Hematopoietic multipotent progenitor cell treated with erythropoietin and hydrocortisone succinate and interleukin-3 and kit ligand, for 6 days (in vitro differentiated cells): Measurements from ENCODE around the gene TMEM170A.
"Not testable (repeated sequence)": the region's sequence is repeated elsewhere in the genome, so short reads cannot be mapped to it uniquely, and the experiment has no call there.

ENCODE experiments used
- DNase-seq: peaks from one replicate; pipeline ENCODE4 v3.0.0-alpha.2; 2015

Gene TMEM170A

DNA sequence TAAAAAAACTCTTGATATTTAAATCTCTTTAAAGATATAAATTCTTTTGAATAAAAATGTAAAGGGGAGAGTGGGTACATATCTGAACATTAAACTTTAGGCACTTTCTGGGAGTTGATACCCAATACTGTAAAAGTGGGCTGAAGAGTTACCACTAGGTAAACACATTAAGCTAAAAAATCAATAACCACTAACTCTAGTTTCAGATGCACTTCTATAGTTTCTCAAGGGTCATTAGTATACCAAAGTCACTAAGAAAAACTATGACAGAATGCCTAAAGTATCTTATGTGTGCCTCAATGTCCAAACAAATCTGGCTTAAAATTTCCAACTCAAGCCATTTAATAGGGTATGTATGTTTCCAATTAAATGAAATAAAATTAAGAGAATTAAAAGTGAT is 18.1 kb downstream of the TMEM170A start:
- DNase-seq = no peak

DNA sequence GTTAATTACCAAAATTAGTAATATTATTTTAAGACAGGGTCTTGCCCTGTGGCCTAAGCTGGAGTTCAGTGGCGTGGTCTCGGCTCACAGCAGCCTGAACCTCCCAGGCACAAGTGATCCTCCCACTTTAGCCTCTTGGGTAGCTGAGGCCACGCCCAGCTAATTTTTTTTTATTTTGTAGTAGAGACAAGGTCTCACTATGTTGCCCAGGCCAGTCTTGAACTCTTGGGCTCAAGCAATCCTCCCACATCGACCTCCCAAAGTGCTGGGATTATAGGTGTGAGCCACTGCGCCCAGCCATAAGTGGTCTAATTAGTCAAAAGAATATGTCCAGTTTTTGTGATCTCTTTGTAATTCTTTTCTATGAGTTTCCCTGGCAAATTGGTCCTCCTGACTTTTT is 19.2 kb downstream of the TMEM170A start:
- peak; percentile 30 for DNase-seq

DNA sequence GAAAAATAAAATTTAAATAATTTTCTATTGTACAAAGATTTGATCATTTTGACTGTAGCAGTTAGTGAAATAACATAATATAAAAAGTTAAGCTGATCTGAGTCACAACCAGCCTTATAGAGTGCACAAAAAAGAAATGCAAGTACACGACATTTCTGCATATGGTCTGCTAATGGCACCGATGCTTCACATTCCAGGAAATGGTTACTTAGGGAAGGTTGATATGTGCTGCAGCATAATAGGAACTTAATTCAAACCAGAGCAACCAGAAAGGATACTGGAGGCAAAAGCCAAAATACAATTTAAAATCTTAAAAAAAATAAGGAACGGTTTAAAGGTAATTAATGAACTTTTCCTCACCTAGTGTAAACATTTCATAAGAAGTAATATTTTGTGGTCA is 21.2 kb downstream of the TMEM170A start:
- DNase-seq = no peak

DNA sequence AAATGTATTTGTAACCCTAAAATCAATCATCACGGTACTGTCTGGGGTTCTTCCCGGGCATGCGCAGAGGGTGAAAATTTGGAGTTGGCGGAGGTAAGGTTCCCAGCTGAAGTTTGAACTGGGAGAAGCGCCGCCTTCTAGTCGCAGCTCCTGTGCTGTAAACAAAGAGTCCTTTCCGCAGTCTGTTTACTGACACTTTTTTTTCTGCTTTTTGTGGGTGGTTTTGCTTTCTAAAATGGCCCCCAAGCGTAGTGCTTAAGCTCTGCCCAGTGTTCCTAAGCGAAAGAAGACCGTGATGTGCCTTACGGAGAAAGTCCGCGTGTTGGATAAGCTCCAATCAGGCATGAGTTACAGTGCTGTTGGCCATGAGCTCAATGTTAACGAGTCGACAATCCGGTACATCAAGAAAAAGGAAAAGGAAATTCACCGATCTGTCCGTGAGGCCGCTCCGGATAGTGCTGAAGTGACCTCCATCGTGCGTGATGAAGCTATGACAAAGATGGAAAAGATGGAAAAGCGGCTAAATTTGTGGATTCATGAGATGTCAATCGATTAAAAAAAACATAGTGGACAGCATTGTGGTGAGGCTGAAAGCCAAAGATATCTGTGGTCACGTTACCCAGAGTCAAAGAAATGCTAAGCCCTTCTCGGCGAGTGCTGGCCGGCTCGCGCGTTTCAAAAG is 30.6 kb downstream of the TMEM170A start:
- peak; percentile 89 for DNase-seq

DNA sequence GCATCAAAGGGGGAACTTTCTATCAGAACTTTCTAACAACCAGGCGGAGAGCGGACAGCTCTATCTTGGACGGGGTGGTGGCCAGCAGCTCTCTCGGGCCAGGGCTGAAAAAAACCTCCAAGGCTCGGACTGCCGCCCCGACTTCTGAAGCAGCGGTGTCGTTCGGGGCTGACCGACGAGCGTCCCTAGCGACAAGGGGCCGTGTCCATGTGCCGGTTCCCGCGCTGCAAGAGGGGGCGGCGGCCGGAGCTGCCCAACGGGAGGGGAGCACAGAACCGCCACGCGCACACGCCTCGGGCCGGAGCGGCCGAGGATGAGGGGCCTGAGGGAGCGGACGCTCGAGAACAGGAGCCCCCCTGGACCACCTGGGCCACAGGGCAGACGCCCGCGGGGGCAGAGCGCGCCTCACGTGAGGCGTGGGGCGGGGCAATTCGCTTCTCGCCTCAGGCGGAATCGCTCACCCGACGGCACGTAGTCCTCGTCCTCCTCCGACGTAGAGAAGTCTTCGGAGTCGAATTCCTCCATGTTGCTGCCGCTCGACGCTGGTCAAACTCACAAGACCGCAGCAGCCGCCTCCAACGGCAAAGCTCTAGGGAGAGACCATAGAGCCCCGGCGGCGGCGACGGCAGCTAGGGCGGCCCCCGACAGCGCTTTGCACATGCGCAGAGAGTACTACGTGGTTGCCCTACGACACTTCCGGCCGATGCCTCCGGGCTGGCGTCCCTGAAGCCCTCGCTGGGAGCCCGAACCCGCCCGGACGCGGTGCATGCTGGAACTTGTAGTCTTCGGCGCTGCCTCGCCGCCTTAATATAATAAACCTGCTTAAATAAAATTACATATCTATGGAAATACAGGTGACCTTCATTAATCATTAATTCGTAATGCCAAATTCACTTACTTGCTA is 31.4 kb downstream of the TMEM170A start, which contains the start of gene CFDP1:
Gene CFDP1 (minus strand): TSS at position 676 of the 904 bp plus-strand sequence. CDS start 151 bp downstream, at position 525.
- peak; percentile 99 for DNase-seq

DNA sequence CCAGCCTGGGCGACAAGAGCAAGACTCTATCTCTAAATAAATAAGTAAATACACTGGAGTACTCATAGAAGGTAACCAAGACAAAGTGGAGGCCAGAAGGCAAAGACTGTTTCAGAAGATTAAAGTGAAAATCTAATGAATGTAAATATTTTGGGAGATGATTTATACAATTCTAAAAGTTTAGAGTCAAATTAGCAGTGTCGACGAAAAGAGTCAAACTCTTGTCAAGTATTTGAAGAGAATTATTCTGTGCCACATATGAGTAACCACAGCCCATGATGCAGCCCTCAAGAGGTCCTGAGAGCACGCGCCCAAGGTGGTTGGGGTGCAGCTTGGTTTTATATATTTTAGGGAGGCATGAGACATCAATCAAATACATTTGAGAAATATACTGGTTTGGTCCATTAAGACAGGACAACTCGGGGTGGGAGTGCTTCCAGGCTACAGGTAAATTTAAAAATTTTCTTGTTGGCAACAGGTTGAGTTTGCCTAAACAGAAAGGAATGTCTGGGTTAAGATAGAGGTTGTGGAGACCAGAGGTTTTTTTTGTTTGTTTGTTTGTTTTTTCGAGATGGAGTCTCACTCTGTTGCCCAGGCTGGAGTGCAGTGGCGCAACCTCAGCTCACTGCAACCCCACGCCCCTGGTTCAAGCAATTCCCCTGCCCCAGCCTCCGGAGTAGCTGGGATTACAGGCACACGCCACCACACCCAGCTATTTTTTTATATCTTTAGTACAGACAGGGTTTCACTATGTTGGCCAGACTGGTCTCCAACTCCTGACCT is 34.7 kb downstream of the TMEM170A start:
- DNase-seq = no peak

DNA sequence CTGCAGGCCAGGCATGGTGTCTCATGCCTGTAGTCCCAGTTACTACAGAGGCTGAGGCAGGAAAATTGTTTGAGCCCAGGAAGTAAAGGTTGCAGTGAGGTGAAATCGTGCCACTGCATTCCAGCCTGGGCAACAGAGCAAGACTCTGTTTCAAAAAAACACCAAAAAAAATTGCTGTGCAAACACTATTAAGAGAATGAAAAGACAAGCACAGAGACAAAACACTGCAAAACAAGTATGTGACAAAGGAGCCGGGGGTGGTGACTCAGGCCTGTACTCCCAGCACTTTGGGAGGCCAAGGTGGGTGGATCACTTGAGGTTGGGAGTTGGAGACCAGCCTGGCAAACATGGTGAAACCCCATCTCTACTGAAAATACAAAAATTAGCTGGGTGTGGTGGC is 38.0 kb downstream of the TMEM170A start:
- DNase-seq = peak; percentile 13

DNA sequence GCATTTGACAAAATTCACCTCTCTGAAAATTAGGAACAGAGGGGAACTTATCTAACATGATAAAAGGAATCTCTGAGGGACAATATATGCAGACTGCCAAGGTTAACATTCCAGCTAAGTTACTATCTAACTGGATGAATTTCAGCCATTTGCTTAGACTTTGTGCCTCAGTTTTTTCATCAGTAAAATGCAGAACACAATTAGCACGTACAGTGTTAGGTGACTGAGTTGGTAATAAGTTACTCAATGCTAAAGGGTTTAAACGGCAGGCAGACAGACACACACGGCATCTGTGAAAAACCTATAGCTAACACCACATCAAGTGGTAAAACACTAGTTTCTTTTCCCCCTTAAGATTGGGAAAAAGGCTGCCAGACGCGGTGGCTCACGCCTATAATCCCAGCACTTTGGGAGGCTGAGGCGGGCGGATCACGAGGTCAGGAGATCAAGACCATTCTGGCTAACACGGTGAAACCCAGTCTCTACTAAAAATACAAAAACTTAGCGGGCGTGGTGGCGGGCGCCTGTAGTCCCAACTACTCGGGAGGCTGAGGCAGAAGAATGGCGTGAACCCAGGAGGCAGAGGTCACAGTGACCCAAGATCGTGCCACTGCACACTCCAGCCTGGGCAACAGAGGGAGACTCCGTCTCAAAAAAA is 40.3 kb downstream of the TMEM170A start:
- DNase-seq = not testable (repeated sequence)

DNA sequence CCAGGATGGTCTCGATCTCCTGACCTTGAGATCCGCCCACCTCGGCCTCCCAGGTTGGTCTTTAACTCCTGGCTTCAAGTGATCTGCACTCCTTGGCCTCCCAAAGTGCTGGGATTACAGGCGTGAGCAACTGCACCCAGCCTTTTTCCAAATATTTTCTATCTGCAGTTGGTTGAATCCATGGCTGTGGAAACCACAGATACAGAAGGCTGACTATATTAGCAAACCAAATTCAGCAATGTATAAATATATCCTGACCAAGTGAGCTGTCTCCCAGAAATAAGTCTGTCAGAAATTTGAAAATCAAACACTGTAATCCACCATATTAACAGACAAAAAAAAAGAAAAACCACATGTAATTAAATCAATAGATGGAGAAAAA is 40.8 kb downstream of the TMEM170A start:
- no peak for DNase-seq

DNA sequence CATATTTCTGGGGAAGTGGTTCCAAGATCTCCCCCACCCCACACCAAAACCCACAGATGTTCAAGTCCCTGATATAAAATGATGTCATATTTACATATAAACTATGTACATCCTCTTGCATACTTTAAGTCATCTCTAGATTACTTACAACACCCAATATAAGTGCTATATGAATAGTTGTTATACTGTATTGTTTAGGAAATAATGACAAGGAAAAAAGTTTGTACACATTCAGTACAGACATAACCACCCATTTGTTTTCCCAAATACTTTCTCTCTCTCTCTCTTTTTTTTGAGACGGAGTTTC is 42.7 kb downstream of the TMEM170A start:
- no peak for DNase-seq

DNA sequence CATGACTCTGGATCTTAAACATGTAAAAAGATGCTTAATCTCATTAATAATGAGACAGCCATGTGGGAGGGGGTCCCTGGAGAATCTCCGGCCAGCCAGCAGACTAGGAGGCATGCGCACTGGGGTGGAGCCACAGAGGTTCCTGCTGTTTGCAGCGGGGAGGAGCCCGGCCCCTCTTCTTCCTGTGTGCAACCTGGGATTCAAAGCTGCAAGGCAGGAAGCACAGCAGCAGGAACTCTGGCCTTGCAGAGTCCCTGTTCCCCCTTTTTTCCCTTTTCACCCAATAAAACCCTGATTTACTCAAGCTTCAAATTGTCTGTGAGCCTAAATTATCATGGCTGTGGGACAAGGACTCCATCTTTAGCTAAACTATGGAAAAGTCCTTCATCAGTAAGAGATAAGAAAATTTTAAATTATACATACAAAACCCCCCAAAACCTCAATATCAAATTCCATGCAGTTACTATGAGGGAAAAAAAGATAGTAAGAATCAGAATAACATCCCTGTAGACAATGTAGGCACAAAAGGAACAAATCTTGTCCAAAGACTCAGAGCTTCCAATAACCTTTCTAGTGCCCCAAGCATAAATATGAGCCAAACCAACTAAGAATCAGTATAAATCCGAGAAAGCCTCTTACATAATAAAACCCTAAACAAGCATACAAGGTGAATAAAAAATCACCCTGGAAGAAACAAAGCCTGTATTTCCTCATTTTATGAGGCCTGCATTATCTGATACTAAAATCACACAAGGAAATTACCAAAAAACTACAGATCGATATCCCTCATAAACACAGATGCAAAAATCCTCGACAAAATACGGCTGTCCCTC is 43.3 kb downstream of the TMEM170A start:
- DNase-seq = peak; percentile 56

DNA sequence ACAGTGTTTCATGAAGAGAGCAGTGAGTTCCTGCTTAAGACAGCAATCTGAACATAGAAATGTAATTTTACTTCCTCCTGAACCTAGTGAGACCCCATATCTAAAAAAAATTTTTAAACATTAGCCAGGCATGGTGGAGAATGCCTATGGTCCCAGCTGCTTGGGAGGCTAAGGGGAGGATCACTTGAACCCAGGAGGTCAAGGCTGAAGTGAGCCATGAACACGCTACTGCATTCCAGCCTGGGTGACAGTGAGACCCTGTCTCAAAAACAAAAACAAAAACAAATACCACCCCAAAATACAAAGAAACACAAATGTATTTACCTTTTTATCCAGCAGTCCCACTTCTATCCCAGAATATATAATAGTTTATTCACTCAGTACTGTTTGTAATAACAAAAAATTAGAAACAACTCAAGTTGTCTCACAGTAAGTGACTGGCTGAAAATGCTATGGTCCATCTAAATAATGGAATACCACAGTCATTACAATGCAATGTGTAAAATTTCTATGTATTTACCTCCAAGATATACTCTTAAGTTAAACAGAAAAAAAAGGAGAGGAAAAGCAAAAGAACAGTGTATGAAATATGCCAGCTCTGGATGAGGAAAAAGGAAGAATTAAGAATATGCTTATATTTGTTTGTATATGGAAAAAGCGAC is 47.5 kb downstream of the TMEM170A start:
- no peak for DNase-seq

DNA sequence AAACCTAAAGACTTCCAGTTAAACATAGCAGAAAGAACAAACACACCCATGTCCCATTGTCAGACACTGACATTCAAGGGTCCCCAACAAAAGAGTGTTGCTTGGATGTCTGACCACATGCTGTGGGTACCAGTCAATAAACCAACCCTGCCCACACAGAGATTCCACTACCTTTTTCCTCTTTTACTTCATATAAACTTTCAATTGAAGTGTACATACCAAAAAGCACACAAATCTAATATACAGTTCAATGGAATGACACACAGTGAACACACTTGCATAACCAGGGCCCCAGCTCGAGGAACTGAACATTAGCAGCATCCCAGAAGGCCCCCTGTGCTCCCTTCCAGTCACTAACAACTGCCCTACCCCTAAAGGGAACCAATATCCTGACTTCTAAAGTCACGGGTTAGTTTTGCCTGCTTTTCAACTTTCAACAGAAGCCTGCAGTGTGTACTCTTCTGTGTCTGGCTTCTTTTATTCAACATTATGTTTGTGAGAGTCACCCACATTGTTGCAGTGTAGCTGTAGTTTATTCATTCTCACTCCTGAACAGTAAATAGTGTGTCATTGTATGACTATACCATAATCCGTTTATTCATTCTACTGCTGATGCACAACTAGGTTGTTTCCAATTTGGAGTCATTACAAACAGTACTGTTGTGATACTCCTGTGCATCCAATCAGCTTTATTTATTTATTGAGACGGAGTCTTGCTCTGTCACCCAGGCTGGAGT is 49.2 kb downstream of the TMEM170A start:
- DNase-seq = no peak

DNA sequence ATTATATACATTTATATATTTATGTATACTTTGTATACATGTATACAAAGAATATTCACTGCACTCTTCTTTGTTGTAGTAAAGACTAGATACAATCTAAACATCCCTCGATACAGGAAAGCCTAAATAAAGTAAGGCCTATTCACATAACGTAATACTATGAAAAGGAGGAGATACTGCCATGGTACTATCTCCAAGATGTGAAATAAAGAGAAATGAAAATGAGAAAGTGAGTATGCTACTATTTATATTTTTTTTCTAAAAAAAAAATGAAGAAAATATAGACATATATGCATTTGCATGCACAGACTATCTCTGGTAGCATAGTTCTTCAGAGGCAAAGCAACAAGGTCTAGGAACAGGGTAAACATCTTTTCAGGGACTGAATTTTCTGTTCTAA is 50.5 kb downstream of the TMEM170A start:
- no peak for DNase-seq

DNA sequence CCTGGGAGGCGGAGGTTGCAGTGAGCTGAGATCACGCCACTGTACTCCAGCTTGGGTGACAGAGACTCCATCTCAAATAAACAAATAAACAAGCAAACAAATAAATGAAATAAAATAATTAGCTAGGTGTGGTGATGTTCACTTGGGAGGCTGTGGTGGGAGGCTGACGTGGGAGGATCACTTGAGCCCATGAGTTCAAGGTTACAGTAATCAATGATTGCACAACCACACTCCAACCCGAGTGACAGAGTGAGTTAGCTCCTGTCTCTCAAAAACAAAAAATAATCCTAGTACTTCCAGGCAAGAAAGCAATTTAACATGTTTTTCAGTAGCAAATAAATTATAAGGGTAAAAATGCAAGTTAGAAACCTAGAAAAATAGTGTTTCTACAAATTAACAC is 57.5 kb downstream of the TMEM170A start:
- no peak for DNase-seq

DNA sequence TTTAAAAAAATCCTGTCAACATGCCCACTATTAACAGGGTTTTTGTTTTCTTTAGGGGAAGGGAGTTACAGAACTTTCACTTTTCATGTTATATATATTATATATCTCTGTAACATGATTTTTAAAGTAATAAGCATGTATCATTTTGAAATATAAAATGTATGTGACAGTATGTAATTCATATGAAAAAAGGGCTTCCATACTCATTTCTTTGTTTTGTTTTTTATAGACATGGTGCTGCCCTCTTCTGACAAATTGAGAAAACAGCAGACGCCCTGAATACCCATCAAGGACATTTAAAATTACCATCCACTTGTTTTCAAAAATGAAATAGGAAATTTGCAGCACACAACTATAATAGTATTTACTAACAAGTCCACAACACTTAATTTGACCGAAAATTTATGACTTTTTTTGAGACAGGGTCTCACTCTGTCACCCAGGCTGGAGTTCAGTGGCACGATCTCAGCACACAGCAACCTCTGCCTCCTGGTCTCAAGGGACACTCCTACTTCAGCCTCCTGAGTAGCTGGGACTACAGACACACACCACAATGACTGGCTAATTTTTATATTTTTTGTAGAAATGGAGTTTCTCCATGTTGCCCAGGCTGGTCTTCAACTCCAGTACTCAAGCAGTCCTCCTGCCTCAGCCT is 61.5 kb downstream of the TMEM170A start:
- DNase-seq = peak; percentile 66

DNA sequence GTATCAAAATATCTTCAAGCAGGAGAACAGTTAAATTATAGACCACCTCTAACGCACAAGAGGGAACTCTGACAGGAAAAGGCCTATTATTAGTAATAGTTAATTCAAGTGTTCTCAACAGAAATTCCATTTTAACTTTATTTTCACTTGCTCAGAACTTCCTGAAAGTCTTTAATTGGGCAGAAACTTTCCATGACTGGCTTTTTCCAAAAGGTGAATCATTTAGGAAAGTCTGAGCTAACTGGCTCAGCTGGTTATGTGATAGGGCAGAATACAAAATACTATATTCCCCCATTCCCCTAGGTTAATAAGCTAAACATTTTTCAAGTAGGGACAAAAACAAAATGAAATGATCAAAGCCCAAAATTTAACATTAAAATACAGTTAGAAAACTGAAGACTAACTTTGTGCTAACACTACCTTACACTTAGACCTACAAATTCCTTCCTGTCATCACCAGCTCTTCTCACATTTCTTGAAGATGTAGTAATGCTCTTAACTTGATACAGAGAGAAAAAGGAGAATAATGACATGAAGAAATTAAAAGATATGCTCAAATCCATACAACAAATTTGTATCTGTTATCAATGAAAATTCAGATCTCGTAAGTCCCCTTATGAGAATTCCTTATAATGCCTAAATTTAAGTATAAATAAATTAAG is 62.2 kb downstream of the TMEM170A start:
- DNase-seq = no peak

DNA sequence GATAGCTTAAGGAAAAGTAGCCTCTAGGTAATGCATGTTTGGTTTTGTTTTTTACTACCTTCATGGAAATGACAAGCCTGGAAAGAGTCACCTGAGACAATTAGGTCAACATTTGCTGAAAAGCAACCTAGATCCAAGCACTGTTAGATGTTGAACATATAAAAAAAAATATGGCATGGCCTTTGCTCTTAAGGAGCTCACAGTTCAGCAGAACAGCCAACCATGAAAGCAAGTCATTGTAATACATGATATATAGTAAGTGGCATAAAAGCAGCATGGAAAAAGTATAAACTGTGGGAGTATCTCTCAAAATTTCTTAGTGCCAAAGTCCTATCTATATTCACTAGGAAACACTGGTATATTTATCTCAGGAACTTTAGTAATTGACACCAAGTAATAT is 62.8 kb downstream of the TMEM170A start:
- DNase-seq = no peak

DNA sequence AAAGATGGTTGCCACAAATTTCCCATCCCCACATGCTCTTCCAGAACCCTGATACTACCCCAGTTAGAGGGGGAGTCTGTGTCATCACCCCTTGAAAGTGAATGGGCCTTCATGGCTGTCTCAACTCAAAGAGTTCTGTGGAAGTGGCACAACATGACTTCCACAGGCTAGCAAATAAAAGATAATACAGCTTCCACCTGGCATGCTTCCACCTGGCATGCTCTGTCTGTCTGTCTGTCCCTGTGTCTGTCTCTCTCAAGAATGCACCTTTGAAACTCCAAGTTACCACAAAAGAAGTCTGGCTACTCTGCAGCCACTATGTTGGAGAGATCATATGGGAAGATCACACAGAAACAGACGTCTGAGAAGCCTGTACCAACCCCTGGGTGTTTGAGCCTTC is 66.2 kb downstream of the TMEM170A start:
- DNase-seq = no peak

DNA sequence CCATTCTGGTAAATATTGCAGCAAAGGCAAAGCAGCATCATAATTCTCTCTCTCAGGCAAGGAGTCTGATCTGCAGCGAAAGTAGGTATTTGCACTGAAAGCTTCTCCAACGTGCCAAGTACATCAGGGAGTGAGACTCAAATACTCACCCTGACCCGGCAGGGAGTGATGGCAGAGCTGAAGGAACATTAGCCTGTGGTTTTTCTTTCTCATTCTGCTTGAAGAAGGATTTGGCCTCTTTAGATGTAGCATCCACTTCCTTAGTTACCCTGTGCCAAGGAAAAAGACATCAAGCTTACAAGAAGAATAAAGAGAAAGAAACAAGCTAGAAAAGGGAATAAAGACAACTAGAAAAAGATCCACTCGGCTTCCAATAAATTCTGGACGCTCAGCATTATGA is 69.5 kb downstream of the TMEM170A start:
- DNase-seq = no peak
